K562 (cell line): Measurements from ENCODE around the gene ADARB2. TPM values are rescaled to one million over a fixed set of nuclear protein-coding genes. Genes with fewer than 3 reads are reported as not detected.

Experiments used
- ATAC-seq: fragments of 200-7000 bp; cut with Tn5 transposase; 3 replicates; pipeline ENCODE4 v1.9.1; 2020; ENCODE audit warnings: moderate library complexity
- BruUV-seq: library from RNA; stranded (reverse); fragments of 400-500 nt; replicated peaks from 2 replicates; lab custom pipeline; 2021; lab: Mats Ljungman, UMichigan
- CTCF ChIA-PET: fragments of 300-600 bp; formaldehyde crosslinking; extraction: SDS; loops from one replicate; lab custom pipeline; 2021; ENCODE audit warnings: low intra/inter-chr PET ratio; lab: Yijun Ruan, JAX
- POLR2A ChIA-PET: fragments of 300-600, 350-650 bp; sonication (Branson Sonifier 250); formaldehyde crosslinking; extraction: SDS; loops from one replicate; lab custom pipeline; 2021; ENCODE audit warnings: antibody characterized with exemption, inconsistent platforms; lab: Yijun Ruan, JAX
- DNase-seq, 4 experiments: peaks; one replicate each; pipeline versions ENCODE4 v3.0.0 to v3.0.0-alpha.2; 2011 to 2018; ENCODE audit warnings: low spot score in 3 of 4, mixed read lengths in 3 of 4; ENCODE audit errors: extremely low read depth in 1 of 4
- FAIRE-seq: peaks from 2 replicates; lab custom pipeline; 2011; peaks lifted over from hg19 to GRCh38; lab: Jason Lieb, UNC
- H2AFZ ChIP-seq: 2 replicates; pipeline ENCODE4 v1.6.0; 2011; ENCODE audit warnings: low read depth, low read length, control low read depth, inconsistent platforms
- H3K27ac ChIP-seq: fragments of 200-600 bp; 3 replicates; pipeline ENCODE4 v1.8.0; 2011; ENCODE audit warnings: low read depth, mild to moderate bottlenecking, control low read depth, inconsistent platforms, low read length, moderate library complexity, mixed read lengths; ENCODE audit errors: extremely low read depth
- H3K27me3 ChIP-seq, 2 experiments: fragments of 300-600 bp in 1 of 2; 2 replicates in 1 of 2; 3 replicates in 1 of 2; pipeline versions ENCODE4 v1.6.0 to v1.8.0; 2011; ENCODE audit warnings: inconsistent platforms in 2 of 2, low read length in 2 of 2, mild to moderate bottlenecking in 1 of 2, mixed read lengths in 1 of 2, moderate library complexity in 1 of 2; ENCODE audit not compliant: control insufficient read depth in 2 of 2, insufficient read depth in 2 of 2
- H3K36me3 ChIP-seq: fragments of 300-600 bp; 3 replicates; pipeline ENCODE4 v1.8.0; 2011; ENCODE audit warnings: mild to moderate bottlenecking, low read length, inconsistent platforms; ENCODE audit not compliant: control insufficient read depth, insufficient read depth
- H3K4me1 ChIP-seq, 2 experiments: fragments of 200-600 bp in 1 of 2; replicated peaks in 1 of 2; 2 replicates in 1 of 2; 3 replicates in 1 of 2; pipeline versions ENCODE4 v1.5.1 to v1.8.0; 2011; ENCODE audit warnings: inconsistent platforms in 2 of 2, low read length in 2 of 2, mild to moderate bottlenecking in 1 of 2, mixed read lengths in 1 of 2, moderate library complexity in 1 of 2; ENCODE audit not compliant: control insufficient read depth in 2 of 2, insufficient read depth in 2 of 2
- H3K4me2 ChIP-seq: 2 replicates; pipeline ENCODE4 v1.6.1; 2011; ENCODE audit warnings: low read length, control low read depth, inconsistent platforms, mixed read lengths; ENCODE audit not compliant: insufficient read depth
- H3K4me3 ChIP-seq: fragments of 200-600 bp; sonication (generic), shearing (Covaris generic); 2 replicates; pipeline ENCODE4 v1.5.1; 2016; ENCODE audit warnings: control low read depth, inconsistent platforms
- H3K79me2 ChIP-seq: fragments of 200-600 bp; 3 replicates; pipeline ENCODE4 v1.8.0; 2011; ENCODE audit warnings: low read length, inconsistent platforms; ENCODE audit not compliant: control insufficient read depth, insufficient read depth
- H3K9ac ChIP-seq, 2 experiments: 2 replicates each; pipeline versions ENCODE4 v1.6.0 to v1.6.1; 2011; ENCODE audit warnings: low read depth in 2 of 2, low read length in 2 of 2, control low read depth in 1 of 2, inconsistent platforms in 1 of 2, mild to moderate bottlenecking in 1 of 2, mixed read lengths in 1 of 2; ENCODE audit not compliant: insufficient read depth in 1 of 2
- H3K9me1 ChIP-seq: one replicate; pipeline ENCODE4 v1.6.0; 2011; ENCODE audit warnings: inconsistent platforms, mild to moderate bottlenecking, low read length, moderate library complexity; ENCODE audit not compliant: control insufficient read depth, insufficient read depth
- H3K9me3 ChIP-seq: replicated peaks from 2 replicates; pipeline ENCODE4 v1.5.1; 2011; ENCODE audit warnings: low read depth, low read length, inconsistent platforms; ENCODE audit not compliant: control insufficient read depth, insufficient read depth
- H4K20me1 ChIP-seq: replicated peaks from 2 replicates; pipeline ENCODE4 v1.6.1; 2011; ENCODE audit warnings: low read length, inconsistent platforms, mixed read lengths; ENCODE audit not compliant: control insufficient read depth, insufficient read depth
- CBX2 ChIP-seq: fragments of 200-600 bp; sonication (generic); IDR thresholded peaks from one replicate; pipeline ENCODE4 v1.6.1; 2012; ENCODE audit warnings: mild to moderate bottlenecking, low read length, inconsistent platforms; ENCODE audit not compliant: insufficient read depth, poor library complexity, severe bottlenecking
- DNMT1 ChIP-seq: fragments of 450-650 bp; IDR thresholded peaks from 2 replicates; pipeline ENCODE4 v1.6.1; 2016; ENCODE audit warnings: antibody characterized with exemption, mild to moderate bottlenecking
- EHMT2 ChIP-seq: fragments of 450-650 bp; IDR thresholded peaks from 2 replicates; pipeline ENCODE4 v1.6.1; 2018; ENCODE audit warnings: antibody characterized with exemption
- GABPB1 ChIP-seq: sonication (generic); formaldehyde crosslinking; IDR thresholded peaks from 2 replicates; pipeline ENCODE4 v1.8.0; 2022; ENCODE audit warnings: mild to moderate bottlenecking, missing genetic modification reagents
- HDGF ChIP-seq: fragments of 450-650 bp; IDR thresholded peaks from 2 replicates; pipeline ENCODE4 v1.6.1; 2016
- PTBP1 ChIP-seq: fragments of 200-400 bp; formaldehyde crosslinking; IDR thresholded peaks from 2 replicates; pipeline ENCODE4 v1.6.1; 2017; ENCODE audit warnings: low read depth, low read length
- SPI1 ChIP-seq: IDR thresholded peaks from 2 replicates; pipeline ENCODE4 v1.6.1; 2011; ENCODE audit warnings: low read depth, low read length, control low read depth, borderline replicate concordance
- STAT5A ChIP-seq: IDR thresholded peaks from 2 replicates; pipeline ENCODE4 v1.6.1; 2012; ENCODE audit warnings: low read length, inconsistent platforms, borderline replicate concordance
- VEZF1 ChIP-seq: fragments of 200-800 bp; sonication (Bioruptor generic); IDR thresholded peaks from 2 replicates; pipeline ENCODE4 v1.6.1; 2017; ENCODE audit warnings: missing genetic modification characterization, missing compliant biosample characterization
- ZBTB7A ChIP-seq: IDR thresholded peaks from 2 replicates; pipeline ENCODE4 v1.6.1; 2011; ENCODE audit warnings: low read depth, mild to moderate bottlenecking, low read length, moderate library complexity, borderline replicate concordance; ENCODE audit not compliant: control insufficient read depth
- ZNF644 ChIP-seq: fragments of 200-800 bp; sonication (Bioruptor generic); IDR thresholded peaks from 2 replicates; pipeline ENCODE4 v1.6.1; 2016; ENCODE audit warnings: low read depth, missing genetic modification characterization, missing compliant biosample characterization
- ZNF780A ChIP-seq: fragments of 250-450 bp; sonication (Bioruptor Pico); IDR thresholded peaks from 2 replicates; pipeline ENCODE4 v1.5.0; 2021; ENCODE audit warnings: mild to moderate bottlenecking
- WGBS: fragments of 100-300 bp; shearing (Covaris generic); methylation state at CpG from one replicate; pipeline ENCODE4 v1.1.6; 2016; ENCODE audit warnings: low coverage, mixed read lengths; ENCODE audit not compliant: insufficient coverage; ENCODE audit errors: missing lambda C conversion rate; 5-methylcytosine and 5-hydroxymethylcytosine counted together
- in situ Hi-C: fragments of 300-500 bp; cut with MboI; formaldehyde crosslinking; loops from 4 replicates; pipeline ENCODE4 v1.15.0; 2018; ENCODE audit warnings: inconsistent platforms, mixed read lengths
- intact Hi-C: fragments of 100-400 bp; cut with micrococcal nuclease; formaldehyde crosslinking; loops from 2 replicates; pipeline ENCODE4 v1.14.2; 2022
- polyA plus RNA-seq, 8 experiments: library from polyadenylated mRNA; depleted of rRNA in 4 of 8; stranded (reverse) in 5 of 8; unstranded in 3 of 8; fragments of >200 nt; fragmentation: Nextera tagmentation in 2 of 8; fragmentation: Illumina TruSeq in 1 of 8; extraction: Ambion mirVana in 2 of 8; extraction: Trizol in 1 of 8; gene quantifications; 2 replicates each; pipeline versions ENCODE4 v1.2.1 to v1.2.3, GENCODE V29; 2011 to 2014; ENCODE audit warnings: inconsistent platforms in 1 of 8, missing spikeins in 1 of 8
- total RNA-seq, 7 experiments: library from RNA; depleted of rRNA in 6 of 7; stranded (reverse); fragments of >200 nt in 6 of 7; fragmentation: Illumina TruSeq in 2 of 7; extraction: Trizol in 2 of 7; gene quantifications; 2 replicates each; pipeline versions ENCODE4 v1.2.1 to v1.2.3, GENCODE V29; 2011 to 2021; ENCODE audit warnings: low replicate concordance in 1 of 7
- TF ChIP-seq, protein P1 (sequence below): fragments of 200-800 bp; sonication (Bioruptor generic); IDR thresholded peaks from 2 replicates; pipeline ENCODE4 v1.6.1; 2016; ENCODE audit warnings: missing genetic modification characterization, missing compliant biosample characterization

ADARB2 gene
- total and polyA plus RNA-seq, 9 of the 15 experiments (the other 6 are each of a cell fraction or from before 2014, with no cell fraction given) = not detected

- Histone ChIP-seq H2AFZ (no peak overlapping the region), H3K9me3 (no peaks in the 10 kb centered on the region), H3K9ac (no peak overlapping the region), H3K27me3 (peaks cover 0 to 25% of the 10 kb centered on the region in 2 experiments; a peak in 2 of 5 replicates), H3K79me2 (no peaks in the 10 kb centered on the region), H3K4me2 (no peak overlapping the region), H3K4me1 (no peaks in the 10 kb centered on the region), H3K9me1 (no peaks in the 10 kb centered on the region), H3K36me3 (no peaks in the 10 kb centered on the region), H3K4me3 (no peak overlapping the region), H3K27ac (no peak overlapping the region), H4K20me1 (no peaks in the 10 kb centered on the region)
- no peak; the same call in 2 of the 3 replicates for ATAC-seq
- no peak for DNase-seq
- no peak for FAIRE-seq
- no TSS peak for BruUV-seq
- 3% methylated on average over 22 of the region's 22 CpGs for WGBS
- intact Hi-C loops (no loop called here), in situ Hi-C loops (no loop called here)
- CTCF ChIA-PET = no interaction called here
- POLR2A ChIA-PET = interaction anchor here (1.0 kb wide), 1 partner anchor 14 kb away, joined by 7 read pairs; no protein-coding TSS in a partner anchor
- TF ChIP-seq SPI1 = no peak
- TF ChIP-seq ZNF780A = no peak
- TF ChIP-seq, protein P1, sequence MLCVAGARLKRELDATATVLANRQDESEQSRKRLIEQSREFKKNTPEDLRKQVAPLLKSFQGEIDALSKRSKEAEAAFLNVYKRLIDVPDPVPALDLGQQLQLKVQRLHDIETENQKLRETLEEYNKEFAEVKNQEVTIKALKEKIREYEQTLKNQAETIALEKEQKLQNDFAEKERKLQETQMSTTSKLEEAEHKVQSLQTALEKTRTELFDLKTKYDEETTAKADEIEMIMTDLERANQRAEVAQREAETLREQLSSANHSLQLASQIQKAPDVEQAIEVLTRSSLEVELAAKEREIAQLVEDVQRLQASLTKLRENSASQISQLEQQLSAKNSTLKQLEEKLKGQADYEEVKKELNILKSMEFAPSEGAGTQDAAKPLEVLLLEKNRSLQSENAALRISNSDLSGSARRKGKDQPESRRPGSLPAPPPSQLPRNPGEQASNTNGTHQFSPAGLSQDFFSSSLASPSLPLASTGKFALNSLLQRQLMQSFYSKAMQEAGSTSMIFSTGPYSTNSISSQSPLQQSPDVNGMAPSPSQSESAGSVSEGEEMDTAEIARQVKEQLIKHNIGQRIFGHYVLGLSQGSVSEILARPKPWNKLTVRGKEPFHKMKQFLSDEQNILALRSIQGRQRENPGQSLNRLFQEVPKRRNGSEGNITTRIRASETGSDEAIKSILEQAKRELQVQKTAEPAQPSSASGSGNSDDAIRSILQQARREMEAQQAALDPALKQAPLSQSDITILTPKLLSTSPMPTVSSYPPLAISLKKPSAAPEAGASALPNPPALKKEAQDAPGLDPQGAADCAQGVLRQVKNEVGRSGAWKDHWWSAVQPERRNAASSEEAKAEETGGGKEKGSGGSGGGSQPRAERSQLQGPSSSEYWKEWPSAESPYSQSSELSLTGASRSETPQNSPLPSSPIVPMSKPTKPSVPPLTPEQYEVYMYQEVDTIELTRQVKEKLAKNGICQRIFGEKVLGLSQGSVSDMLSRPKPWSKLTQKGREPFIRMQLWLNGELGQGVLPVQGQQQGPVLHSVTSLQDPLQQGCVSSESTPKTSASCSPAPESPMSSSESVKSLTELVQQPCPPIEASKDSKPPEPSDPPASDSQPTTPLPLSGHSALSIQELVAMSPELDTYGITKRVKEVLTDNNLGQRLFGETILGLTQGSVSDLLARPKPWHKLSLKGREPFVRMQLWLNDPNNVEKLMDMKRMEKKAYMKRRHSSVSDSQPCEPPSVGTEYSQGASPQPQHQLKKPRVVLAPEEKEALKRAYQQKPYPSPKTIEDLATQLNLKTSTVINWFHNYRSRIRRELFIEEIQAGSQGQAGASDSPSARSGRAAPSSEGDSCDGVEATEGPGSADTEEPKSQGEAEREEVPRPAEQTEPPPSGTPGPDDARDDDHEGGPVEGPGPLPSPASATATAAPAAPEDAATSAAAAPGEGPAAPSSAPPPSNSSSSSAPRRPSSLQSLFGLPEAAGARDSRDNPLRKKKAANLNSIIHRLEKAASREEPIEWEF (CRISPR knock-in tag) = no peak
- TF ChIP-seq VEZF1 (CRISPR knock-in tag) = no peak
- no peak for TF ChIP-seq GABPB1 (CRISPR knock-in tag)
- no peak for TF ChIP-seq EHMT2
- no peak for TF ChIP-seq PTBP1
- no peak for TF ChIP-seq HDGF
- TF ChIP-seq STAT5A = no peak
- no peak for TF ChIP-seq ZNF644 (tag)
- no peak for TF ChIP-seq ZBTB7A
- TF ChIP-seq DNMT1 = no peak
- TF ChIP-seq CBX2 = no peak
Observed at GRCh38 chr10:1434912-1435692, 302.2 kb downstream of the ADARB2 start.
